Glutamatergic neuron (in vitro differentiated cells): Measurements from ENCODE around the gene SLC13A2. TPM values are rescaled to one million over a fixed set of nuclear protein-coding genes. Genes with fewer than 3 reads are reported as not detected.
"Not testable (repeated sequence)": the region's sequence is repeated elsewhere in the genome, so short reads cannot be mapped to it uniquely, and the experiment has no call there.

Experiments
- DNase-seq: peaks from one replicate; pipeline ENCODE4 v3.0.0; 2022
- H3K27ac Mint-ChIP-seq: one replicate; pipeline ENCODE4 v1.8.0; 2020; ENCODE audit warnings: mild to moderate bottlenecking, mixed read lengths, inconsistent platforms; ENCODE audit not compliant: unreplicated experiment
- H3K27me3 Mint-ChIP-seq: one replicate; pipeline ENCODE4 v1.8.0; 2020; ENCODE audit warnings: mild to moderate bottlenecking, moderate library complexity, mixed read lengths, inconsistent platforms; ENCODE audit not compliant: unreplicated experiment
- H3K36me3 Mint-ChIP-seq: one replicate; pipeline ENCODE4 v1.8.0; 2020; ENCODE audit warnings: mild to moderate bottlenecking, mixed read lengths, inconsistent platforms; ENCODE audit not compliant: unreplicated experiment
- H3K4me1 Mint-ChIP-seq: one replicate; pipeline ENCODE4 v1.8.0; 2020; ENCODE audit warnings: mild to moderate bottlenecking, low read depth, mixed read lengths, inconsistent platforms; ENCODE audit not compliant: unreplicated experiment
- H3K4me3 Mint-ChIP-seq: one replicate; pipeline ENCODE4 v1.8.0; 2020; ENCODE audit warnings: mild to moderate bottlenecking, mixed read lengths, inconsistent platforms; ENCODE audit not compliant: unreplicated experiment
- H3K9me3 Mint-ChIP-seq: one replicate; pipeline ENCODE4 v1.8.0; 2020; ENCODE audit warnings: mild to moderate bottlenecking, moderate library complexity, mixed read lengths, inconsistent platforms; ENCODE audit not compliant: unreplicated experiment
- total RNA-seq: library from RNA; stranded (reverse); fragmentation: NEBNext Ultra II Directional; extraction: Animal tissue kit (Norgen Biotek cat#: 25700); gene quantifications from one replicate; pipeline ENCODE4 v1.2.1, GENCODE V29; 2021; ENCODE audit not compliant: unreplicated experiment
- TF ChIP-seq, protein P1 (sequence below): fragments of 200-600 bp; sonication (generic); IDR thresholded peaks from one replicate; pipeline ENCODE4 v1.5.0; 2021; ENCODE audit not compliant: partially characterized antibody, unreplicated experiment

The SLC13A2 gene
- total RNA-seq, 1 donor from 2014 or later = not detected

GRCh38 chr17:28467456-28468025, 5.9 kb upstream of the SLC13A2 start:
- DNase-seq = no peak
- peaks cover 5% of the 10 kb centered on the region for H3K27me3 Mint-ChIP-seq
- H3K36me3 Mint-ChIP-seq = no peaks in the 10 kb centered on the region
- peaks cover 8% of the 10 kb centered on the region for H3K4me1 Mint-ChIP-seq
- peaks cover 2% of the 10 kb centered on the region for H3K9me3 Mint-ChIP-seq
- H3K27ac Mint-ChIP-seq = no peak overlapping the region
- H3K4me3 Mint-ChIP-seq = no peak overlapping the region
- TF ChIP-seq, protein P1, sequence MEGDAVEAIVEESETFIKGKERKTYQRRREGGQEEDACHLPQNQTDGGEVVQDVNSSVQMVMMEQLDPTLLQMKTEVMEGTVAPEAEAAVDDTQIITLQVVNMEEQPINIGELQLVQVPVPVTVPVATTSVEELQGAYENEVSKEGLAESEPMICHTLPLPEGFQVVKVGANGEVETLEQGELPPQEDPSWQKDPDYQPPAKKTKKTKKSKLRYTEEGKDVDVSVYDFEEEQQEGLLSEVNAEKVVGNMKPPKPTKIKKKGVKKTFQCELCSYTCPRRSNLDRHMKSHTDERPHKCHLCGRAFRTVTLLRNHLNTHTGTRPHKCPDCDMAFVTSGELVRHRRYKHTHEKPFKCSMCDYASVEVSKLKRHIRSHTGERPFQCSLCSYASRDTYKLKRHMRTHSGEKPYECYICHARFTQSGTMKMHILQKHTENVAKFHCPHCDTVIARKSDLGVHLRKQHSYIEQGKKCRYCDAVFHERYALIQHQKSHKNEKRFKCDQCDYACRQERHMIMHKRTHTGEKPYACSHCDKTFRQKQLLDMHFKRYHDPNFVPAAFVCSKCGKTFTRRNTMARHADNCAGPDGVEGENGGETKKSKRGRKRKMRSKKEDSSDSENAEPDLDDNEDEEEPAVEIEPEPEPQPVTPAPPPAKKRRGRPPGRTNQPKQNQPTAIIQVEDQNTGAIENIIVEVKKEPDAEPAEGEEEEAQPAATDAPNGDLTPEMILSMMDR = no peak

DNA sequence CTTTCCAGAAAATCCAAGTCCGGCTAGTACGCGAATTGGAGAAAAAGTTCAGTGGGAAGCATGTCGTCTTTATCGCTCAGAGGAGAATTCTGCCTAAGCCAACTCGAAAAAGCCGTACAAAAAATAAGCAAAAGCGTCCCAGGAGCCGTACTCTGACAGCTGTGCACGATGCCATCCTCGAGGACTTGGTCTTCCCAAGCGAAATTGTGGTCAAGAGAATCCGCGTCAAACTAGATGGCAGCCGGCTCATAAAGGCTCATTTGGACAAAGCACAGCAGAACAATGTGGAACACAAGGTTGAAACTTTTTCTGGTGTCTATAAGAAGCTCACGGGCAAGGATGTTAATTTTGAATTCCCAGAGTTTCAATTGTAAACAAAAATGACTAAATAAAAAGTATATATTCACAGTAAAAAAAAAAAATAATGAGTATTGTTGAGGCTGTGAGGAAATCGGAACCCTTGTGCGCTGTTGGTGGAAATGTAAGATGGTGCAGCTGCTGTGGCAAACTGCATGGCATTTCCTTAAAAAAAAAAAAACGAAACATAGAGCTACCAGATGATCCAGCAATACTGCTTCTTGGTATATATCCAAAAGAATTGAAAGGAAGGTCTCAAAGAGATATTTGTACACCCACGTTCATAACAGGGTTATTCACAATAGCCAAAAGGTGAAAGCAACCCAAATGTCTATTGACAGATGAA, 5.3 kb upstream of the SLC13A2 start:
- not testable (repeated sequence) for H3K27ac Mint-ChIP-seq, DNase-seq, H3K27me3 Mint-ChIP-seq, H3K36me3 Mint-ChIP-seq, H3K4me3 Mint-ChIP-seq, H3K9me3 Mint-ChIP-seq, H3K4me1 Mint-ChIP-seq

- H3K9me3 Mint-ChIP-seq = peaks cover 2% of the 10 kb centered on the region
- H3K4me3 Mint-ChIP-seq = no peak overlapping the region
- TF ChIP-seq, protein P1 = no peak
- H3K36me3 Mint-ChIP-seq = no peaks in the 10 kb centered on the region
- H3K27ac Mint-ChIP-seq = no peak overlapping the region
- no peak for DNase-seq
- H3K4me1 Mint-ChIP-seq = peaks cover 8% of the 10 kb centered on the region
- peaks cover 3% of the 10 kb centered on the region for H3K27me3 Mint-ChIP-seq
Measured at GRCh38 chr17:28468781-28469180, 4.7 kb upstream of the SLC13A2 start.

DNA sequence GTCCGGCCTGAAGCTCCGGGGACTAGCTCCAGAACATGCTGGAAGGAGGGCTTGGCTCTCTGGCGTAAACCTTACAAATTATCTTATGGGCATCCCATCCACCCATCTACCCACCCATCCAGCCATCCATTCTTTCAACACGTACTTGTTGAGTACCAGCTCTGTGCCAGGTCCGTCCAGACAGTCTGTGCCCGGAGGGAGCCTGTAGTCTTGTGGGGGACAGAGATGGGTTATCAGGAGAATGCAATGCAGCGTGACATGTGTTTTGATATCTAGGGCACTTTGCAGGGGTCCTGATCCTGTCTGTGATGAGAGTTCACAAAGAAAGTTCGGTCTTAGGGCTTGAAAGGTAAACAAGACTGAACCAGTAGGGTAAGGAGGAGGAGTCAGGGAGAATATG, 4.1 kb upstream of the SLC13A2 start:
- Mint-ChIP-seq H3K36me3 (no peaks in the 10 kb centered on the region), H3K27ac (no peak overlapping the region), H3K27me3 (peaks cover 3% of the 10 kb centered on the region), H3K9me3 (peaks cover 2% of the 10 kb centered on the region), H3K4me3 (no peak overlapping the region), H3K4me1 (peaks cover 8% of the 10 kb centered on the region)
- DNase-seq = no peak
- TF ChIP-seq, protein P1 = no peak

GRCh38 chr17:28470266-28470913, 3.1 kb upstream of the SLC13A2 start:
- Mint-ChIP-seq H3K36me3 (no peaks in the 10 kb centered on the region), H3K9me3 (peaks cover 2% of the 10 kb centered on the region), H3K27me3 (peaks cover 3% of the 10 kb centered on the region), H3K27ac (no peak overlapping the region), H3K4me3 (no peak overlapping the region), H3K4me1 (peaks cover 7% of the 10 kb centered on the region)
- DNase-seq = no peak
- TF ChIP-seq, protein P1 = no peak
